HG03342 (cell line): ENCODE data around the gene SLCO3A1.
"Not testable (repeated sequence)": the region's sequence is repeated elsewhere in the genome, so short reads cannot be mapped to it uniquely, and the experiment has no call there.

Experiments
- ATAC-seq: cut with Tn5 transposase; IDR thresholded peaks from one replicate; pipeline ENCODE4 v1.9.1; 2021; ENCODE audit warnings: mild to moderate bottlenecking, moderate library complexity; ENCODE audit not compliant: unreplicated experiment

Gene SLCO3A1

DNA sequence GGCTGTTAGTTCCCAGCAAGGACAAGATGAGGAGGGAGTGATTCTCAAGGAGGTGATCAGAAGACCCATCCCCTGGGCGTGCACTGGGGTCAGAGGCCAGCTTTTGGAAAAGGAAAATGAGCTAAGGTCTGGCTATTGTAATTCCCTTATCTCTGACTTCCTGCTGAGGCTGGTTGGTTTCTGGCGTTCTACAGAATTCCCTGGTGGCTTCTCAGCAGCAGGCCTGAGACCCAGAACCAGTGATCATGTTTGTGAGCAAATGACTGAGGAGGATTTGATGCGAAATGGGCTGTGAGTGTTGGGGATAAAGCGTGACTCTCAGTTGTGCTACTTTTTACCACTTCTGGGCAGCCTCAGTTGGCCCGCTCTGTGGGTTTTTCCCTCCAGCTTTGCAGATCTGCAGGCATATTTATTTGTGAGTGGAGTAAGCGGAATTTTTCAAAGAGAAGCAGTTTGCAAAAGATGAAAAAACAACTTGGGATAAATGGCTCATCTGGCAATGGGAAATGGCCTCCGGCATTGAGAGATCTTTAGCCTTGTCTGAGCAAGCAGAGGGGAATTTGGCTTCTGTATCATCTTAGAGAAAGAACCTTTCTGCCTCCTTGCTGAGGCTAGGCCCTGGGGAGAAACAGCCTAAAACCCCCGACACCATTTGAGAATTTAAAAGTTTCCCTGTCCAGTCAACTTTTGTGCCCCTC lies 102.7 kb downstream of the SLCO3A1 start:
- ATAC-seq: no peak

GRCh38 chr15:91961357-91961756 lies 107.8 kb downstream of the SLCO3A1 start:
- ATAC-seq: no peak

GRCh38 chr15:91963747-91964146 lies 110.2 kb downstream of the SLCO3A1 start:
- not testable (repeated sequence) for ATAC-seq

GRCh38 chr15:91965501-91966193 lies 112.1 kb downstream of the SLCO3A1 start:
- ATAC-seq: no peak

DNA sequence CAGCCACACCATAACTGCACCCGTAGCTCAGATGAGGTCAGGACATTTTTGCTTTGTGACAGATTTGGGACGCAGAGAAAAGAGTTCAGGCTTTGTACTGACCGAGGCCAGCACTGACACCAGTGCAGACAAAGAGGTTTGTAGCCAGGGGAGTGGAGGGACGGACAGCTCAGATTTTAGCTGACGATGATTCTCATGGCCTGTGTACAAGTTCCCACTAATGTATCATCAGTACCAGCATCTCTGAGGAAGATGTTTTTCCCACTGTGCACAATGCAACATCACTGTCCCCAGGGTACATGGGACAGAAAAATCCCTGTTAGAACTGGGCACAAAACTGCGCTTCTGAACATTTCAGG lies 112.7 kb downstream of the SLCO3A1 start:
- no peak for ATAC-seq

- no peak for ATAC-seq
These were observed 114.6 kb downstream of the SLCO3A1 start for GRCh38 chr15:91967935-91968606.

DNA sequence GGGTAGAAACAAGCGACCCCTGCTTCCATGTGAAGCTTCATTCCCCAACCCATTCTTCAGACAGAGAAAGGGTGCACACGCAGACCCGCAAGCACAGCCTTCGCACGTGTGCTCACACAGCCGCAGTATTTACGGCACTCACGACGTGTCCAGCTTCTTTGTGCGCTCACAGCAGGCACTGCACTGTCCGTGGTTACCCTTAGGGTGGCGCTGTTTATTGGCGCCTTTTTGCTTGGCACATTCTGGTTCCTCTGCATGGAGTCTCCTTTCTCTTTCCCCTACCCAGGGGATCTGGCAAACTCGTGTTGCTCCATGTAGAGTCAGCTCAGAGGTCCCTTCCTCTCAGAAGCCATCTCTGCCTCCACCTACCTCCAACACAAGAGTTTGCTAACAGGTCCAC lies 115.1 kb downstream of the SLCO3A1 start:
- no peak for ATAC-seq

DNA sequence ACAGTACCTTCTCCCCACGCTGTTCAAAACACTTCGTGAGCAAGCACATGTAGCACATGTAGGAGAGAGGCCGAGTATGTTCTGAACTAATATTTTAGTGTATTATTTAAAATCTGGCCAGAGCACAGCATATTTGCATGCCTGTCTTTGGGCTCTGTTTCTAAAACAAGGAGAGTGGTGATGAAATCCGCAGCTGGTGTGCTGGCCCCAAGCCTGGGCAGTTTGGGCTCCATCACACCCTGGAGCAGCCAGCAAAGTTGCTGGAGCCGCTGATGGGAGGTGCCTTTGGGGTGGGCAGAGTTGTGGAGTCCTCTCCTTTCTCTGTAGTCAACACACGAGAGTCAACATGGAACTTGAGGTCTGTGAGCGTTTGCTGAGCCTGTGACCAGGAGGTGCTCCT lies 116.6 kb downstream of the SLCO3A1 start:
- ATAC-seq: no peak

DNA sequence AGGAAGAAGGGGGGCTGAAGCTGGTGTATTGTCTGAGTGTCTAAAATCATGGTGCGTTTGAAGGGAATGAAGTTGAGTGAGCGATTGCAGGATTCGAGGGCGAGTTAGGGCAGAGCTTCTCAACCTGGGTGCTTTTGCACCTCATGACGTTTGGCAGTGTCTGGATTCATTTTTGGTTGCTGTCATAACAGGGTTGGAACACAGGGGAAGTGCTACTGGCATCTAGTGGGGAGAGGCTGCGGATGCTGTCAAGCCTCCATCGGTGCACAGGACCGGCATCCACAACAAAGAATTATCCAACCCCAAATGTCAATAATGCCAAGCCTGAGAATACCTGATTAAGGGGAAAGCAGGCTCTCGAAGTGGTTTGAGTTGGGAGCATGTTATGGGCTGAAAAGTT lies 120.0 kb downstream of the SLCO3A1 start:
- no peak for ATAC-seq

DNA sequence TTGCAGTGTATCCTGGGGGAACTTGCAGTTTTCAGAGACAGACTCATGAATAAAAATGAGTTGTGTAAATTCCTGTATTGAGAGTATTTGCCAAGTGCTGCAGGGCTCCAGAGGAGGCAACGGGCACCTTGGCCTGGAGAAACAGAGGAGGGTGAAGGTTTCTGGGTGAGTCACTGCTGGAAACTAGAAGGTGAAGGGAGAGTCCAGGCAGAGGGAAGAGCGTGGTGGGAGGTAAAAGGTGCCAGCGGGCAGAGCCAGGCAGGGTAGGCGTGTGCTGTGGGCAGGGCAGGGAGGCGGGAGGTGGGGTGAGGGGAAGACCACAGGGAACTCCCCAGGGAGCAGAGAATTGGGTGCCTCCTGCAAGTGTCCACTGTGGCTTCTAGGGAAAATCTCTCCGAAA lies 120.8 kb downstream of the SLCO3A1 start:
- no peak for ATAC-seq

DNA sequence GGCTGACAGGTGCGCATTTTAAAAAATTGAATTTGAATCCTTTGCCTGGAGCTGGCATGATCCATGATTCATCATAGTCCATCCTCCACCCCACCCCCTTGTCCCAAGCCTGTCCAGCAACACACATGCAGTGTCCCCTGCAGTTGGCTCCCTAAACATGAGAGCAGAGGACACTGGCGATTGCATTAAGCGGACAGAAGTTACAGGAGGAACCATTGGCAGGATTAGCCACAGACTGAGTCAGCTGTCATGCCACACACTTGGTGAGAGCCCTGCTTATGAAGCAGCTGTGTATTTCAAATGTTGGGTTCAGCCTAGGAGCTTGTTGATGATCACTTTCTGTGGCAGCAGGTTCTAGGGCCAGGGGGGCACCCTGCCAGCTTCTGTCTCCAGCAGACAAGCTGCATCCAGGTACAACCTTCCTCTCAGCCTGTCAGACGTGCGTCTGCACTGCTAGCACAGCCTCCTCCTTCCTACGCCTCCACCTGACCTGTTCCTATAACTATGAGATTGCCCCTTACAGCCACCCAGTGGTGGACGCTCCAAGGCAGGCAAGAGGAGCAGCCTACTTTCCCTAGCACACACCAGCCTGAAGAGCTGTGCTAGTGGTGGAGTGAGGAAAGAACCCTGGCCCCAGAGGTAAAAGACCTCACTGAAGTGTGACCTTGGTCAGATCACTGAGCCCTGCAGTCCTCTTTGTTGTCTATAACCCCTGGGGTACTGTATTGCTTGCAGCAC lies 121.9 kb downstream of the SLCO3A1 start:
- ATAC-seq: no peak

DNA sequence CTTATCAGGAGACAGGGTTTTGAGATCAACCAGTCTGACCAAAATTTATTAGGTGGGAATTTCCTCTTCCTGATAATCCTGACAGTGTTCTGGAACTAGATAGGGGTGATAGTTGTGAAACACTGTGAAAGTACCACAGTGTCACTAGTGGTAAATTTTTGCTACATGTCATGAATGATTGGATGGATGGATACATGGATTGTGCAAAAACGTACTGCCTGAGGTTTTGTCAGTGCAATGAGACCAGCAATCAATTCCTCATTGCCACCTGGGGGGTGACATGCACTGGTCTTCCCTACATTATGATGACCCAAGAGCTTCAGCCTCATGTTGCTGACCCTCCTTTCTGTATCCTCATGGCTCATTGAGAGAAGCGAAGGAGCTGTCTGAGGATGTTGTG lies 123.5 kb downstream of the SLCO3A1 start:
- ATAC-seq: no peak

GRCh38 chr15:91980502-91981267 lies 127.2 kb downstream of the SLCO3A1 start:
- ATAC-seq: no peak

DNA sequence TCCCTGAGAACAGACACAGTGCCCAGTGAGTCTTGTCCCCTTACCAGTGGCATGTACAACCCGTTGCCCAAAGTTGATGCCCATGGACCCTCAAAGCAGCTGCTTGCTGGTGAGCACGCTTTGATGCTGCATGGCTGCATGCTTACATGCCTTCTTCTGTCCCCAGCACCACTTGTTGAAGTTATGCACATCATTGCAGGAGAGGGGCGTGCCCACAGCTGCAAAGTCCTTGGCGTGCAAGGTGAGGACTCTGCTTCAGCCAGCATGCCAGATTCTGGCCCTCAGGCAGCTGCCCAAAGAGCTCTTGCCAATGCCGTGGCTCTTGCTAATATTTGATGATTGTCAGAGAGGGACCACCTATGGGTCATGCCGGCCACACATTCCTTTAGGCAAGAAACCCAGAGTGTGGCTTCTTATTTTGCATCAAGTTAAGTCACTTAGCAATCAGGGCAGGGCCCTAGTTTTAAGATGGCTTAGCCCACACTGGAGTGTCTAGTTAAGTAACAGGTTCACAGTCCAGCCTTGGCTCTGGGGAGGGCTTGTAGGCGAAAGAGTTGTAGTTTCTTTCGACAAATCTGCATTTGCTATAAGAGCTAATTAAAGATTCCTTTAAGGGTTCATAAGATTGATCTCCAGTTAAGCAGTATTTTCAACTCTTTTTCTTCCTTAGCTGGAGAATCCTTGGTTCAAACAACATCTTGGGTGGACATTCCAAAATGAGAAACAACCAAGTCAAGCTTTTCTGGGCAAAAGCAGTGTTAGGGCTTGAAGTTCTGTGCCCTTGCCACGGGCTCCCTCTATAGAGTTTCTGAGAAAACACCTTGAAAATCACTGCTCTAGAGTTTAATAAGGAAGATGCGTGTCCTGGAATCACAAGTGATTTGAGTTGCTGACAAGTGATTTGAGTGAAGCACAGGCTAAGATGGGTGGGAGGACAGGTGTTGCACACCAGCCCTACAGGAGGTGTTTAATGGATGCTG lies 128.6 kb downstream of the SLCO3A1 start:
- no peak for ATAC-seq

DNA sequence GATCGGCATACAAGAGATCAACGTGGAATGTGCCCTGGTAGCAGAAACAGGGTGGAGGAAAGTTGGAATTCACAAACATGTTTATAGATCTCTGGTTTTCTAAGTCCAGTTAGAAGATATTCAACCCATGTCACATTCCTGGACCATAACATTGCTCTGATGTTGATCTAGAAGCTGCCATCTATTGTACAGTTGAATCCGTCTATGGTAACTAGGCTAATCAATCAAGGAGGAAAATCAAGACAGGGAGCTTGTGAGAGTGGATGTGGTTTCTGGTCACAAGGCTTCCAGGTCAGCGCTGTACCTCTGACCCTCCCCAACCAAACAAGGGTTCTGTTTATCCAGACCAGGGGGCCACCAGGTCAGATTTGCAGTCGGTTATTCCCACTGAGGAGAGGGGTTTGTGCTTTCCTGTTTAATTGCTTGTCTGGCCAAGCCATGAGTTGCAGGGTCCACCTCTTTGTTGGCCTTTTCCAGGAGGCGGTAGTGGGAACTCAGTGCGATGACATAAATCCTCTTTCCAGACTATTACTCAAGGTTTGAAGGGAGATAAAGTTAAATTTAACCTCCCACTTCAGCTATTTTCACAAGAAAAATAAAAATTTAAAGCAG lies 130.3 kb downstream of the SLCO3A1 start:
- ATAC-seq: no peak

DNA sequence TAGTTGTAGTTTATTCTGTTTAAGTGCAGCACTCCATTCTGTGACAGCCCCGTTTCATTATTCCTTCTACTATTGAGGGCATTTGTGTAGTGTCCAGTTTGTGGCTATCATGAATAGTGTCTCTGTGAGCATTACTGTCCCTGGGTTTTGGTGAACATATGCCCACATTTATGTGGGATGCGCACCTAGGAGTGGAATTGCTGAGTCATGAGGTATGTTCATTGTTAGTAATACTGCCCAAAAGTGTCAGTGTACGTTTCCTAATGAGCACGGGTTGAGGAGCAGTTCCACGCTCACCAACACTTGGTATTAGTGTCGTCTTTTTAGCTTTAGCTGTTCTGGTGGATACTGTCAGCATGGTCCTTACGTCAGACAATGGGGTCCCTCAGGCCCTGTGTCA lies 131.8 kb downstream of the SLCO3A1 start:
- ATAC-seq: no peak

GRCh38 chr15:91988071-91988470 lies 134.6 kb downstream of the SLCO3A1 start:
- no peak for ATAC-seq

GRCh38 chr15:91988655-91989054 lies 135.1 kb downstream of the SLCO3A1 start:
- ATAC-seq: no peak

DNA sequence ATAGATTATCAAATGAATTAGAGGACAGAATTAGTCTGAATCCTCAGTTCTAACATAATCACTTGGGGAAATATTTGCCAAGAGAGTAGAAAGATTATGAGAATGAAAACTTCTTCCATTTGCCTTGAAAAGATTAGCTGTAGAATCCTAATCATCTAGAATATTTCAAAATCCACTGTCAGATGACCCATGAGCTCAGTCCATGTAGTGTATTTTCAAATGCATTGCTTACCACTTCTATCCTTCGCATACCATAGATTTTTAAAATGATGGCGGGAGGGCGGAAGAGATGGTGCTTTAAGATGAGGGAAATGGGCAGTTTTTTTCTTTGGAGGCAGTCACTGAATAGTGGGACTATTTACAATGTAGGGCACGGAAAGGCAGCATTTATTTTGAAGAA lies 136.3 kb downstream of the SLCO3A1 start:
- no peak for ATAC-seq
